Mesenchymal stem cell (in vitro differentiated cells and primary cell): Measurements from ENCODE around the gene IRAK3.

Experiments
- DNase-seq: peaks from one replicate; pipeline ENCODE4 v3.0.0-alpha.2; 2013
- H2AFZ ChIP-seq: one replicate; pipeline ENCODE4 v1.6.1; 2013; ENCODE audit warnings: low read depth, mild to moderate bottlenecking, control low read depth, inconsistent platforms, low read length, moderate library complexity
- H2AK5ac ChIP-seq: 2 replicates; pipeline ENCODE4 v1.6.1; 2013; ENCODE audit warnings: low read length, moderate library complexity, mild to moderate bottlenecking, inconsistent platforms; ENCODE audit not compliant: severe bottlenecking
- H2BK120ac ChIP-seq: one replicate; pipeline ENCODE4 v1.6.1; 2013; ENCODE audit warnings: low read depth, mild to moderate bottlenecking, inconsistent platforms, low read length, moderate library complexity
- H2BK12ac ChIP-seq, 2 experiments: one replicate each; pipeline ENCODE4 v1.6.1; 2013; ENCODE audit warnings: inconsistent platforms in 2 of 2, low read length in 2 of 2, mild to moderate bottlenecking in 2 of 2, moderate library complexity in 2 of 2, control low read depth in 1 of 2
- H2BK15ac ChIP-seq: one replicate; pipeline ENCODE4 v1.6.1; 2013; ENCODE audit warnings: mild to moderate bottlenecking, low read depth, inconsistent platforms; ENCODE audit not compliant: poor library complexity, severe bottlenecking
- H2BK5ac ChIP-seq: 2 replicates; pipeline ENCODE4 v1.6.1; 2013; ENCODE audit warnings: low read depth, mild to moderate bottlenecking, low read length, control low read depth, inconsistent platforms; ENCODE audit not compliant: poor library complexity, severe bottlenecking
- H3K14ac ChIP-seq, 2 experiments: one replicate each; pipeline ENCODE4 v1.6.1; 2013; ENCODE audit warnings: inconsistent platforms in 2 of 2, low read length in 2 of 2, control low read depth in 1 of 2, mild to moderate bottlenecking in 1 of 2, moderate library complexity in 1 of 2
- H3K18ac ChIP-seq, 2 experiments: one replicate each; pipeline ENCODE4 v1.6.1; 2013; ENCODE audit warnings: inconsistent platforms in 2 of 2, low read length in 2 of 2, control low read depth in 1 of 2, low read depth in 1 of 2, mild to moderate bottlenecking in 1 of 2
- H3K23ac ChIP-seq, 2 experiments: one replicate each; pipeline ENCODE4 v1.6.1; 2013; ENCODE audit warnings: inconsistent platforms in 2 of 2, low read length in 2 of 2, mild to moderate bottlenecking in 2 of 2, moderate library complexity in 2 of 2, control low read depth in 1 of 2
- H3K27ac ChIP-seq: 2 replicates; pipeline ENCODE4 v1.5.1; 2013; ENCODE audit warnings: mild to moderate bottlenecking, moderate library complexity, low read length, control low read depth, inconsistent platforms; ENCODE audit not compliant: poor library complexity, severe bottlenecking
- H3K27me3 ChIP-seq, 2 experiments: 2 replicates each; pipeline versions ENCODE4 v1.6.1 to v1.7.0; 2013; ENCODE audit warnings: low read length in 2 of 2, mild to moderate bottlenecking in 2 of 2, moderate library complexity in 2 of 2, control low read depth in 1 of 2, inconsistent platforms in 1 of 2; ENCODE audit not compliant: control insufficient read depth in 1 of 2, insufficient read depth in 1 of 2
- H3K36me3 ChIP-seq, 2 experiments: 2 replicates each; pipeline versions ENCODE4 v1.6.1 to v1.7.0; 2013; ENCODE audit warnings: low read length in 2 of 2, control low read depth in 1 of 2, inconsistent platforms in 1 of 2, low read depth in 1 of 2, mild to moderate bottlenecking in 1 of 2; ENCODE audit not compliant: insufficient read depth in 2 of 2, control insufficient read depth in 1 of 2
- H3K4ac ChIP-seq, 2 experiments: one replicate each; pipeline ENCODE4 v1.6.1; 2013; ENCODE audit warnings: inconsistent platforms in 2 of 2, low read length in 2 of 2, mild to moderate bottlenecking in 2 of 2, moderate library complexity in 2 of 2, control low read depth in 1 of 2, low read depth in 1 of 2
- H3K4me1 ChIP-seq: 2 replicates; pipeline ENCODE4 v1.6.1; 2013; ENCODE audit warnings: low read depth, low read length, control low read depth; ENCODE audit not compliant: control insufficient read depth, insufficient read depth
- H3K4me2 ChIP-seq: 2 replicates; pipeline ENCODE4 v1.6.1; 2013; ENCODE audit warnings: low read length, mild to moderate bottlenecking, inconsistent platforms; ENCODE audit not compliant: poor library complexity, severe bottlenecking
- H3K4me3 ChIP-seq, 2 experiments: 2 replicates each; pipeline versions ENCODE4 v1.5.1 to v1.7.0; 2013; ENCODE audit warnings: low read length in 2 of 2, mild to moderate bottlenecking in 2 of 2, control low read depth in 1 of 2, low read depth in 1 of 2; ENCODE audit not compliant: insufficient read depth in 1 of 2
- H3K79me1 ChIP-seq: replicated peaks from 2 replicates; pipeline ENCODE4 v1.6.1; 2013; ENCODE audit warnings: mild to moderate bottlenecking, control low read depth, low read length, inconsistent platforms; ENCODE audit not compliant: poor library complexity, severe bottlenecking
- H3K9ac ChIP-seq: 2 replicates; pipeline ENCODE4 v1.7.0; 2013; ENCODE audit warnings: mild to moderate bottlenecking, low read length, moderate library complexity
- H3K9me3 ChIP-seq: 2 replicates; pipeline ENCODE4 v1.7.0; 2013; ENCODE audit warnings: mild to moderate bottlenecking, low read length; ENCODE audit not compliant: control insufficient read depth
- H4K8ac ChIP-seq: one replicate; pipeline ENCODE4 v1.6.1; 2013; ENCODE audit warnings: inconsistent platforms, mild to moderate bottlenecking, low read length, moderate library complexity
- H4K91ac ChIP-seq: one replicate; pipeline ENCODE4 v1.6.1; 2013; ENCODE audit warnings: mild to moderate bottlenecking, low read length, inconsistent platforms
- WGBS: methylation state at CpG from one replicate; pipeline ENCODE4 v1.1.7; 2013; ENCODE audit warnings: mixed read lengths; 5-methylcytosine and 5-hydroxymethylcytosine counted together

The IRAK3 gene

DNA sequence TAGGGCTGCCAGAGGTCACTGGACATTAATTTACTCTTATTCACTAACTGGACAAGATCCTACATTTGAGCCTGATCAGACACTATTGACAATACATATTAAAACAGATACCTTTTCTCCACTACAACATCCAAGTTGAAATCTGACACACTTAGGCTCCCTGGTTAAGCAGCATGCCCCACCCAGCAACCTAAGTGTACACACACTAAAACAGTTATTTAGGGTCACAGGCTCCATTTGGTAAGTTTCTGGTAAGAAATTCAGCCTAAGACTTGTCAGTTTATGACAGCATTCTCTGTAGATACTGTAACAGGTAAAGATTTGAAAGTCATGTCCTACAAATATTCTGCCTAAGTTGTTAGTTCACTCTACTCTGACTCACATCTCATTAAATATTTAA, 46.2 kb upstream of the IRAK3 start:
- no peaks in the 10 kb centered on the region for H3K4me1 ChIP-seq
- H3K79me1 ChIP-seq, result peaks cover 6% of the 10 kb centered on the region
- H2BK120ac ChIP-seq, result no peak overlapping the region
- no peak overlapping the region for H3K23ac ChIP-seq
- no peak overlapping the region for H3K27ac ChIP-seq
- no peak overlapping the region for H4K91ac ChIP-seq
- peaks cover 0 to 89% of the 10 kb centered on the region in 2 experiments for H3K36me3 ChIP-seq
- H3K14ac ChIP-seq, result no peak overlapping the region
- no peak overlapping the region for H3K4ac ChIP-seq
- no peak overlapping the region for H4K8ac ChIP-seq
- no peaks in the 10 kb centered on the region for H3K27me3 ChIP-seq
- no peak overlapping the region for H3K4me2 ChIP-seq
- peaks cover 56% of the 10 kb centered on the region for H3K9me3 ChIP-seq
- no peak overlapping the region for H3K18ac ChIP-seq
- no peak overlapping the region for H2AFZ ChIP-seq
- no peak overlapping the region for H3K4me3 ChIP-seq
- no peak overlapping the region for H2BK15ac ChIP-seq
- no peak for DNase-seq
- no peak overlapping the region for H3K9ac ChIP-seq
- no peak overlapping the region for H2AK5ac ChIP-seq
- no peak overlapping the region for H2BK5ac ChIP-seq
- no peak overlapping the region for H2BK12ac ChIP-seq

DNA sequence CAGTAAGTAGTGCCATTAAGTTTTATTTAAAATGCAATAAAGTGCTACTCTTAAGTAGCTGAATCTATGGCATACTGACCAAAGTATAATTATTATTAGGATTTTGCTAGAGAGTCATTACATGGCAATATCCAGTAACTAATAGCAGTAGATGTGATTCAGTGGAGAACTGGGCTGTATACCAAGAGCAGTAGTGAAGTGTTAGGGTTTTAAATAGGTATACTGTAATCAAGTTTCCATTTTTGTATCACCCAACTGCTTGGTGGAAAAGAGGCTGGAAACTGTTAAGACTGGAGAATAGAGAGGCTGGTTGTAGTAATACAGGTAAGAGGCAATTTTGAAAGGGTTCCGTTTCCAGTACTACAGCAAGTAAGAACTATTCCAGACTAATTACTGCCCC, 45.1 kb upstream of the IRAK3 start:
- WGBS, result no CpG with 5 or more reads among the region's 1 CpG
- H3K4me1 ChIP-seq, result no peaks in the 10 kb centered on the region
- no peak overlapping the region for H3K23ac ChIP-seq
- no peak overlapping the region for H2AK5ac ChIP-seq
- no peaks in the 10 kb centered on the region for H3K27me3 ChIP-seq
- no peak for DNase-seq
- no peak overlapping the region for H2BK15ac ChIP-seq
- no peak overlapping the region for H2BK12ac ChIP-seq
- H2BK5ac ChIP-seq, result no peak overlapping the region
- no peak overlapping the region for H3K9ac ChIP-seq
- no peak overlapping the region for H3K4ac ChIP-seq
- no peak overlapping the region for H4K91ac ChIP-seq
- H3K9me3 ChIP-seq, result peaks cover 47% of the 10 kb centered on the region
- no peak overlapping the region for H3K27ac ChIP-seq
- H3K14ac ChIP-seq, result no peak overlapping the region
- H3K36me3 ChIP-seq, result peaks cover 0 to 89% of the 10 kb centered on the region in 2 experiments
- peaks cover 6% of the 10 kb centered on the region for H3K79me1 ChIP-seq
- no peak overlapping the region for H3K4me3 ChIP-seq
- H3K4me2 ChIP-seq, result no peak overlapping the region
- H4K8ac ChIP-seq, result no peak overlapping the region
- H2AFZ ChIP-seq, result no peak overlapping the region
- no peak overlapping the region for H3K18ac ChIP-seq
- H2BK120ac ChIP-seq, result no peak overlapping the region

DNA sequence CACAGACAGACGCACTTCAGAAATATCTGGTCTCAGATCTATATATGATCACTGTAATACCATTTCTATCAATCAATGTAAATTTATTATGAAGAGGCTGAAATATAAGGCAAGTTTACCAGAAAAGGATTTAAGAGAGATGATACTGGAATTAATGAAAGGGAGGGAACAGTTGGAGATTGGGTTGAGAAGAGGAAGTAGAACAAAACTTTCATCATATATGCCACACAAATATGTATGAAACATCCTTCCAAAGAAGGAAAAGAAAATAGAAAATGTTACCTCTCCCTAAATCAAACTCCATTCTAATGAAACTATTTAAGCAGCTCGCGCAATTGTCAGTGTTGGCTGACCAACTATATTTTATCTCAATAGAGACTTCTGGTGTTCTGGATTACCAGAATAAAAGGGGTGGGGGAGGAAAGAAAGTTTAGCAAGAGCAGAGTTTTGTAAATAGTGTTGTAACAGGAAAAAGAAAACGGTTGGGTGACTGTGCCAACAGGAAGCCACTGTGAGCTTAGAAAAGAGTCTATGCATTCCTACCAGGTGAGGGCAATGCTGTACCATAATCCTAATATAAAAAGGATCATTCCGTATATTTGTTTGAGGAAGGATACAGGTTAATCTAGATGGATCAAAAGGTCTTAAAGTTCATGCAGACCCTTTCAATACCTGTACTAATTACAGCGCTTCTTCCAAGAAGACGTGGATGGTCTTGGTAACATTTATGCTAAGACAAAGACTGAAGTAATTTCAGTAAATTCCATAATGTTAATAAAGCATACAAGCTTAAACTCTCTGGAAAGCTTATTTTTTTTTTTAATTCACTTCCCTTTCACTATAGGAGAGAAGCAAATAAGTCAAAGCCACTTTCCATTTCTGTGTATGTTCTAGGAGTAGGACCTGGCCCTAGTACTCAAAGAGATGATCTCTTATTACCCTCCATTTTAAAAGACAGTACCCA, 43.9 kb upstream of the IRAK3 start:
- Histone ChIP-seq H3K18ac (no peak overlapping the region), H2AK5ac (no peak overlapping the region), H2BK12ac (no peak overlapping the region), H3K27ac (no peak overlapping the region), H3K27me3 (no peaks in the 10 kb centered on the region), H3K4ac (no peak overlapping the region), H4K8ac (no peak overlapping the region), H2BK120ac (no peak overlapping the region), H3K36me3 (peaks cover 0 to 86% of the 10 kb centered on the region in 2 experiments), H3K4me1 (no peaks in the 10 kb centered on the region), H2AFZ (no peak overlapping the region), H3K4me3 (no peak overlapping the region), H3K14ac (no peak overlapping the region), H4K91ac (no peak overlapping the region), H3K4me2 (no peak overlapping the region), H3K79me1 (peaks cover 4% of the 10 kb centered on the region), H3K9ac (peak overlapping the region; percentile 34), H2BK15ac (no peak overlapping the region), H3K9me3 (peaks cover 35% of the 10 kb centered on the region), H2BK5ac (no peak overlapping the region), H3K23ac (no peak overlapping the region)
- 0% methylated on average over 1 of the region's 7 CpGs for WGBS
- DNase-seq, result peak; percentile 63

DNA sequence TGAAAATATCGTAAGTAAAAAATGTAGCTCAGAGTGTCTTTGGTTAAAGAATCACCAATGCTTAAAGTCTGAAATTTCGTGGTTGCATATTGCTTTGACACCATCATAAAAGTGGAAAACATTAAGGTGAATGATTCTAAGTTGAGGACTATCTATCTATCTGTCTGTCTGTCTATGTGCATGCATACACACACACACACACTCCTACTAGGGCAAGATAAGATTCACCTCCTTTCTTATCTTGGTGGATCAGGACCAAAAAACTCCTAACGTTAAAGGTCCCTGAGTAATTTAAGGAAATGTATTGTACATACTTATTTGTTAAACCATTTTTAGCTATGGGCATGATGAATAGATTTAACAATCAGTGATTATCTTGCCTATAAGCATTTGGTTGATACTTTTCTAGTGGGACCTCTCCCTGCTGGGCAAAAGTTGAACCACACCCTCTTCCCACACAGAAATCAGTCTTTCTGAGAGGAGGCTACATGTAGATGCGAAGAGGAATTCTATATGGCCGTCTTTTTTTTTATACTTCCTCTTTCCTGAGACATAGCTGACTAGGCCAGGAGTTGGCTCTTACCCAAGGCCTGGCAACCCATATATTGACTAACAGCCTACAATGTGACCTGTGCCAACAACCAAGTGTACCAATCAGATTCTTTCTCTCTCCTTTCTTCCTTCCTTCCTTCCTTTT, 39.2 kb upstream of the IRAK3 start:
- Histone ChIP-seq H3K79me1 (peaks cover 3% of the 10 kb centered on the region), H3K18ac (no peak overlapping the region), H3K9me3 (no peaks in the 10 kb centered on the region), H2AFZ (no peak overlapping the region), H3K4me2 (no peak overlapping the region), H2AK5ac (no peak overlapping the region), H3K4me3 (no peak overlapping the region), H3K23ac (no peak overlapping the region), H3K27me3 (no peaks in the 10 kb centered on the region), H3K36me3 (peaks cover 3 to 56% of the 10 kb centered on the region in 2 experiments), H3K9ac (no peak overlapping the region), H3K4me1 (no peaks in the 10 kb centered on the region), H3K27ac (no peak overlapping the region), H4K91ac (no peak overlapping the region), H2BK5ac (no peak overlapping the region), H2BK15ac (no peak overlapping the region), H3K14ac (no peak overlapping the region), H2BK120ac (no peak overlapping the region), H3K4ac (no peak overlapping the region), H4K8ac (no peak overlapping the region), H2BK12ac (no peak overlapping the region)
- 98% methylated on average over 4 of the region's 5 CpGs for WGBS
- no peak for DNase-seq
